Thyroid gland (tissue), 4 donors: ENCODE data around the gene ZIC4. TPM values are rescaled to one million over a fixed set of nuclear protein-coding genes. Genes with fewer than 3 reads are reported as not detected.

Experiments used
- DNase-seq, 2 donors: peaks; one replicate each; pipeline ENCODE4 v3.0.0-alpha.2; 2019
- H3K27ac ChIP-seq, 3 donors: fragments of 200-600 bp; sonication (generic); 1 replicate in 2 of 3; 2 replicates in 1 of 3; pipeline ENCODE4 v1.5.1; 2016 to 2019; ENCODE audit warnings: mild to moderate bottlenecking in 1 of 3, moderate library complexity in 1 of 3
- H3K27me3 ChIP-seq: fragments of 200-600 bp; sonication (generic); one replicate; pipeline ENCODE4 v1.5.1; 2019
- H3K36me3 ChIP-seq, 2 donors: fragments of 200-600 bp; sonication (generic); one replicate each; pipeline ENCODE4 v1.5.1; 2016 to 2019
- H3K4me1 ChIP-seq, 2 donors: fragments of 200-600 bp; sonication (generic); one replicate each; pipeline ENCODE4 v1.5.1; 2017 to 2019
- H3K4me3 ChIP-seq, 3 donors: fragments of 200-600 bp; sonication (generic); replicated peaks in 1 of 3; 1 replicate in 2 of 3; 2 replicates in 1 of 3; pipeline ENCODE4 v1.5.1; 2016; ENCODE audit warnings: mild to moderate bottlenecking in 1 of 3
- H3K9me3 ChIP-seq: fragments of 200-600 bp; sonication (generic); one replicate; pipeline ENCODE4 v1.5.1; 2017
- CTCF ChIP-seq, 6 experiments: fragments of 200-600 bp in 3 of 6; fragments of 450-650 bp in 3 of 6; sonication (generic) in 3 of 6; IDR thresholded peaks; one replicate each; pipeline ENCODE4 v1.5.1; 2016 to 2019; ENCODE audit warnings: antibody characterized with exemption in 6 of 6, mild to moderate bottlenecking in 2 of 6, inconsistent platforms in 1 of 6, moderate library complexity in 1 of 6
- POLR2A ChIP-seq, 2 donors: fragments of 450-650 bp; IDR thresholded peaks; one replicate each; pipeline ENCODE4 v1.6.1; 2017; ENCODE audit warnings: antibody characterized with exemption in 2 of 2, mild to moderate bottlenecking in 2 of 2, moderate library complexity in 1 of 2
- WGBS, 2 donors: methylation state at CpG; one replicate each; pipeline ENCODE4 v1.1.5; 2017; 5-methylcytosine and 5-hydroxymethylcytosine counted together
- intact Hi-C: fragments of 100-400 bp; cut with DNase I; formaldehyde crosslinking; loops from one replicate; pipeline ENCODE4 v1.15.1; 2023
- total RNA-seq, 4 donors: library from RNA; depleted of rRNA; stranded (reverse); fragments of >200 nt; gene quantifications; one replicate each; pipeline ENCODE4 v1.2.3, GENCODE V29; 2016

The ZIC4 gene
- total RNA-seq, 4 donors from 2014 or later, result not detected

- Histone ChIP-seq H3K27me3 (peaks cover 53% of the 10 kb centered on the region), H3K27ac (no peak overlapping the region), H3K9me3 (no peaks in the 10 kb centered on the region), H3K4me1 (peaks cover 0 to 7% of the 10 kb centered on the region in 2 donors), H3K4me3 (no peak overlapping the region), H3K36me3 (no peaks in the 10 kb centered on the region)
- TF ChIP-seq POLR2A (IDR thresholded peaks at IDR 0.05) (no peak), CTCF (IDR thresholded peaks at IDR 0.05) (no peak)
- intact Hi-C loops, result no loop called here
- no peak for DNase-seq
- 4 to 10% methylated on average over 10 of the region's 10 CpGs for WGBS, 2 donors
Observed at GRCh38 chr3:147387291-147387884, 19.0 kb downstream of the ZIC4 start.

GRCh38 chr3:147385059-147386012, 21.0 kb downstream of the ZIC4 start:
- no peaks in the 10 kb centered on the region for H3K36me3 ChIP-seq
- no peak for TF ChIP-seq POLR2A (IDR thresholded peaks at IDR 0.05)
- no peak for TF ChIP-seq CTCF (IDR thresholded peaks at IDR 0.05)
- no peak for DNase-seq
- no peaks in the 10 kb centered on the region for H3K9me3 ChIP-seq
- H3K27ac ChIP-seq, result no peak overlapping the region
- intact Hi-C loops, result no loop called here
- no peak overlapping the region for H3K4me3 ChIP-seq
- peaks cover 34% of the 10 kb centered on the region for H3K27me3 ChIP-seq
- no peaks in the 10 kb centered on the region for H3K4me1 ChIP-seq
- 11 to 16% methylated on average over 21 to 23 of the region's 23 CpGs for WGBS, 2 donors

GRCh38 chr3:147384210-147385058, 21.9 kb downstream of the ZIC4 start:
- H3K4me1 ChIP-seq, result no peaks in the 10 kb centered on the region
- no peak overlapping the region for H3K4me3 ChIP-seq
- TF ChIP-seq POLR2A (IDR thresholded peaks at IDR 0.05) (no peak), CTCF (IDR thresholded peaks at IDR 0.05) (no peak)
- 9 to 12% methylated on average over 20 to 25 of the region's 27 CpGs for WGBS, 2 donors
- peaks cover 27% of the 10 kb centered on the region for H3K27me3 ChIP-seq
- intact Hi-C loops, result no loop called here
- H3K36me3 ChIP-seq, result no peaks in the 10 kb centered on the region
- DNase-seq, result no peak
- no peaks in the 10 kb centered on the region for H3K9me3 ChIP-seq
- H3K27ac ChIP-seq, result no peak overlapping the region

GRCh38 chr3:147383617-147384016, 22.7 kb downstream of the ZIC4 start:
- Histone ChIP-seq H3K9me3 (no peaks in the 10 kb centered on the region), H3K36me3 (no peaks in the 10 kb centered on the region), H3K27me3 (peaks cover 27% of the 10 kb centered on the region), H3K4me3 (no peak overlapping the region), H3K4me1 (no peaks in the 10 kb centered on the region), H3K27ac (no peak overlapping the region)
- intact Hi-C loops, result no loop called here
- DNase-seq, result no peak
- 3 to 6% methylated on average over 6 of the region's 6 CpGs for WGBS, 2 donors
- no peak for TF ChIP-seq POLR2A (IDR thresholded peaks at IDR 0.05)

- no peaks in the 10 kb centered on the region for H3K36me3 ChIP-seq
- 9 to 12% methylated on average over 6 of the region's 6 CpGs for WGBS, 2 donors
- no peaks in the 10 kb centered on the region for H3K4me1 ChIP-seq
- TF ChIP-seq POLR2A (IDR thresholded peaks at IDR 0.05) (no peak), CTCF (IDR thresholded peaks at IDR 0.05) (no peak)
- H3K9me3 ChIP-seq, result no peaks in the 10 kb centered on the region
- no peak overlapping the region for H3K27ac ChIP-seq
- no peak overlapping the region for H3K4me3 ChIP-seq
- intact Hi-C loops, result no loop called here
- H3K27me3 ChIP-seq, result peaks cover 16% of the 10 kb centered on the region
- DNase-seq, result no peak
Observed at GRCh38 chr3:147381596-147381995, 24.7 kb downstream of the ZIC4 start.
